Endothelial cell of umbilical vein (primary cell): Measurements from ENCODE around the gene PPP4C. TPM values are rescaled to one million over a fixed set of nuclear protein-coding genes. Genes with fewer than 3 reads are reported as not detected.

ENCODE experiments used
- BruUV-seq: library from RNA; stranded (reverse); fragments of 400-500 nt; replicated peaks from 2 replicates; lab custom pipeline; 2021; lab: Mats Ljungman, UMichigan
- CTCF ChIA-PET: fragments of 300-600, 350-600 bp; sonication (Branson Sonifier 250); formaldehyde crosslinking; loops from one replicate; lab custom pipeline; 2021; ENCODE audit warnings: antibody characterized with exemption, inconsistent platforms; lab: Charles Lee
- POLR2A ChIA-PET: fragments of 300-600, 350-600 bp; sonication (Branson Sonifier 250); formaldehyde crosslinking; loops from one replicate; lab custom pipeline; 2021; ENCODE audit warnings: antibody characterized with exemption, inconsistent platforms; lab: Charles Lee
- DNase-seq: peaks from one replicate; pipeline ENCODE4 v3.0.0-alpha.2; 2011; ENCODE audit warnings: low read depth, low spot score
- FAIRE-seq: peaks from 2 replicates; lab custom pipeline; 2011; peaks lifted over from hg19 to GRCh38; lab: Jason Lieb, UNC
- H2AFZ ChIP-seq: 2 replicates; pipeline ENCODE4 v1.6.0; 2012; ENCODE audit warnings: low read depth, low read length, control low read depth, inconsistent platforms
- H3K27ac ChIP-seq: 2 replicates; pipeline ENCODE4 v1.5.1; 2011; ENCODE audit warnings: low read depth, mild to moderate bottlenecking, control low read depth, low read length, moderate library complexity; ENCODE audit not compliant: insufficient read depth
- H3K27me3 ChIP-seq, 2 experiments: 2 replicates each; pipeline versions ENCODE4 v1.6.0 to v1.6.1; 2011; ENCODE audit warnings: low read length in 2 of 2, mixed read lengths in 1 of 2; ENCODE audit not compliant: control insufficient read depth in 2 of 2, insufficient read depth in 2 of 2
- H3K36me3 ChIP-seq, 2 experiments: 2 replicates in 1 of 2; 3 replicates in 1 of 2; pipeline ENCODE4 v1.5.1; 2011; ENCODE audit warnings: low read length in 2 of 2, mild to moderate bottlenecking in 1 of 2, moderate library complexity in 1 of 2; ENCODE audit not compliant: control insufficient read depth in 2 of 2, insufficient read depth in 2 of 2; ENCODE audit errors: extremely low read depth in 1 of 2
- H3K4me1 ChIP-seq: 3 replicates; pipeline ENCODE4 v1.5.1; 2011; ENCODE audit warnings: mild to moderate bottlenecking, low read length; ENCODE audit not compliant: control insufficient read depth, insufficient read depth; ENCODE audit errors: extremely low read depth
- H3K4me2 ChIP-seq: 2 replicates; pipeline ENCODE4 v1.6.1; 2011; ENCODE audit warnings: low read length, control low read depth, mixed read lengths; ENCODE audit not compliant: insufficient read depth
- H3K4me3 ChIP-seq, 3 experiments: fragments of 200-600 bp in 1 of 3; sonication (generic), shearing (Covaris generic) in 1 of 3; replicated peaks in 1 of 3; 2 replicates each; pipeline ENCODE4 v1.5.1; 2011 to 2016; ENCODE audit warnings: control low read depth in 3 of 3, low read length in 3 of 3, mild to moderate bottlenecking in 2 of 3, inconsistent platforms in 1 of 3, low read depth in 1 of 3, moderate library complexity in 1 of 3; ENCODE audit not compliant: insufficient read depth in 1 of 3
- H3K79me2 ChIP-seq: 2 replicates; pipeline ENCODE4 v1.6.0; 2012; ENCODE audit warnings: low read length, inconsistent platforms; ENCODE audit not compliant: control insufficient read depth, insufficient read depth
- H3K9ac ChIP-seq: replicated peaks from 2 replicates; pipeline ENCODE3; 2011; ENCODE audit warnings: low read length, control low read depth; ENCODE audit not compliant: insufficient read depth; ENCODE audit errors: extremely low read depth
- H3K9me1 ChIP-seq: replicated peaks from 3 replicates; pipeline ENCODE4 v1.6.0; 2011; ENCODE audit warnings: mild to moderate bottlenecking, low read length; ENCODE audit not compliant: control insufficient read depth, insufficient read depth; ENCODE audit errors: extremely low read depth
- H3K9me3 ChIP-seq: replicated peaks from 2 replicates; pipeline ENCODE4 v1.5.1; 2012; ENCODE audit warnings: low read length, inconsistent platforms; ENCODE audit not compliant: control insufficient read depth, insufficient read depth
- H4K20me1 ChIP-seq: replicated peaks from 2 replicates; pipeline ENCODE3; 2011; ENCODE audit warnings: mild to moderate bottlenecking, low read length; ENCODE audit not compliant: control insufficient read depth, insufficient read depth; ENCODE audit errors: extremely low read depth
- EZH2 ChIP-seq: IDR thresholded peaks from 2 replicates; pipeline ENCODE4 v1.6.1; 2012; ENCODE audit warnings: borderline replicate concordance, low read depth, mild to moderate bottlenecking, moderate library complexity, low read length, inconsistent platforms; ENCODE audit not compliant: severe bottlenecking
- FOS ChIP-seq: IDR thresholded peaks from 2 replicates; pipeline ENCODE4 v1.6.1; 2011; ENCODE audit warnings: mild to moderate bottlenecking, low read length, moderate library complexity, borderline replicate concordance; ENCODE audit not compliant: insufficient read depth
- GATA2 ChIP-seq: IDR thresholded peaks from 2 replicates; pipeline ENCODE4 v1.7.0; 2011; ENCODE audit warnings: low read depth, mild to moderate bottlenecking, moderate library complexity, mixed read lengths, low read length; ENCODE audit not compliant: insufficient read length, insufficient read depth
- JUN ChIP-seq: IDR thresholded peaks from 2 replicates; pipeline ENCODE4 v1.6.1; 2011; ENCODE audit warnings: borderline replicate concordance, low read depth; ENCODE audit not compliant: insufficient read length, insufficient read depth
- MAX ChIP-seq: IDR thresholded peaks from 2 replicates; pipeline ENCODE4 v1.6.1; 2011; ENCODE audit not compliant: insufficient read depth, insufficient read length
- MYC ChIP-seq: IDR thresholded peaks from one replicate; pipeline ENCODE4 v1.6.1; 2011; ENCODE audit warnings: mild to moderate bottlenecking, low read depth, low read length
- POLR2A ChIP-seq: IDR thresholded peaks from 2 replicates; pipeline ENCODE4 v1.6.1; 2012; ENCODE audit warnings: low read depth, mild to moderate bottlenecking, control low read depth, low read length
- POLR2AphosphoS5 ChIP-seq: IDR thresholded peaks from 2 replicates; pipeline ENCODE4 v1.6.1; 2012; ENCODE audit warnings: low read depth, mild to moderate bottlenecking, control low read depth, low read length, moderate library complexity; ENCODE audit not compliant: insufficient read depth
- dilution Hi-C: fragments of 300-500 bp; cut with MboI; formaldehyde crosslinking; loops from one replicate; pipeline ENCODE4 v1.15.0; 2019; ENCODE audit warnings: low sequenced_read_pairs; ENCODE audit not compliant: extremely low pct_ligation_motif_present
- intact Hi-C: fragments of 100-400 bp; cut with micrococcal nuclease; formaldehyde crosslinking; loops from one replicate; pipeline ENCODE4 v1.10.0; 2022
- polyA plus RNA-seq, 4 experiments: library from polyadenylated mRNA; depleted of rRNA in 3 of 4; stranded (reverse) in 3 of 4; unstranded in 1 of 4; fragments of >200 nt; gene quantifications; 2 replicates each; pipeline versions ENCODE4 v1.2.1 to v1.2.3, GENCODE V29; 2011 to 2012; ENCODE audit warnings: missing spikeins in 1 of 4
- total RNA-seq: library from RNA; stranded (reverse); gene quantifications from 2 replicates; pipeline ENCODE4 v1.2.3, GENCODE V29; 2021
- TF ChIP-seq, protein P1 (sequence below), 2 donors: IDR thresholded peaks; 1 replicate in 1 of 2; 2 replicates in 1 of 2; pipeline ENCODE4 v1.5.1; 2011; ENCODE audit warnings: low read length in 2 of 2, mild to moderate bottlenecking in 2 of 2, moderate library complexity in 2 of 2, control low read depth in 1 of 2, inconsistent platforms in 1 of 2, low read depth in 1 of 2; ENCODE audit not compliant: insufficient read depth in 1 of 2; ENCODE audit errors: extremely low read depth in 1 of 2

PPP4C gene
- total and polyA plus RNA-seq, 2 donors (not counting 3 experiments of a cell fraction or from before 2014, with no cell fraction given) = 167 to 327 TPM

GRCh38 chr16:30060346-30060745, 15.4 kb upstream of the PPP4C start:
- no peaks in the 10 kb centered on the region for H3K27me3 ChIP-seq
- H3K27ac ChIP-seq = no peak overlapping the region
- no peak for DNase-seq
- no peak for FAIRE-seq
- intact Hi-C loops = no loop called here
- H3K4me2 ChIP-seq = no peak overlapping the region
- no peaks in the 10 kb centered on the region for H3K9me3 ChIP-seq
- H3K36me3 ChIP-seq = peaks cover 0 to 5% of the 10 kb centered on the region in 2 experiments
- TF ChIP-seq JUN (no peak), GATA2 (no peak), MYC (no peak), MAX (no peak), EZH2 (no peak), POLR2AphosphoS5 (no peak), POLR2A (no peak), FOS (no peak)
- TF ChIP-seq, protein P1, sequence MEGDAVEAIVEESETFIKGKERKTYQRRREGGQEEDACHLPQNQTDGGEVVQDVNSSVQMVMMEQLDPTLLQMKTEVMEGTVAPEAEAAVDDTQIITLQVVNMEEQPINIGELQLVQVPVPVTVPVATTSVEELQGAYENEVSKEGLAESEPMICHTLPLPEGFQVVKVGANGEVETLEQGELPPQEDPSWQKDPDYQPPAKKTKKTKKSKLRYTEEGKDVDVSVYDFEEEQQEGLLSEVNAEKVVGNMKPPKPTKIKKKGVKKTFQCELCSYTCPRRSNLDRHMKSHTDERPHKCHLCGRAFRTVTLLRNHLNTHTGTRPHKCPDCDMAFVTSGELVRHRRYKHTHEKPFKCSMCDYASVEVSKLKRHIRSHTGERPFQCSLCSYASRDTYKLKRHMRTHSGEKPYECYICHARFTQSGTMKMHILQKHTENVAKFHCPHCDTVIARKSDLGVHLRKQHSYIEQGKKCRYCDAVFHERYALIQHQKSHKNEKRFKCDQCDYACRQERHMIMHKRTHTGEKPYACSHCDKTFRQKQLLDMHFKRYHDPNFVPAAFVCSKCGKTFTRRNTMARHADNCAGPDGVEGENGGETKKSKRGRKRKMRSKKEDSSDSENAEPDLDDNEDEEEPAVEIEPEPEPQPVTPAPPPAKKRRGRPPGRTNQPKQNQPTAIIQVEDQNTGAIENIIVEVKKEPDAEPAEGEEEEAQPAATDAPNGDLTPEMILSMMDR (IDR thresholded peaks at IDR 0.05; ENCODE audit: extremely low read depth in 1 of 2, insufficient read depth in 1 of 2, low read depth in 1 of 2, low read length in 2 of 2) = no peak
- no peak overlapping the region for H2AFZ ChIP-seq
- no peaks in the 10 kb centered on the region for H4K20me1 ChIP-seq
- dilution Hi-C loops = no loop called here
- no TSS peak for BruUV-seq
- no peak overlapping the region for H3K9ac ChIP-seq
- H3K79me2 ChIP-seq = no peaks in the 10 kb centered on the region
- H3K9me1 ChIP-seq = no peaks in the 10 kb centered on the region
- CTCF ChIA-PET = interaction anchor here (5.8 kb wide), 1 partner anchor 31 kb away, joined by 55 read pairs; the partner anchor contains the start of gene TBX6
- H3K4me1 ChIP-seq = peaks cover 16% of the 10 kb centered on the region
- POLR2A ChIA-PET = no interaction called here
- no peak overlapping the region for H3K4me3 ChIP-seq
